ENCODE measurements around the gene SMIM36.
"Not testable (repeated sequence)": the region's sequence is repeated elsewhere in the genome, so short reads cannot be mapped to it uniquely, and the experiment has no call there.

Gene SMIM36

DNA sequence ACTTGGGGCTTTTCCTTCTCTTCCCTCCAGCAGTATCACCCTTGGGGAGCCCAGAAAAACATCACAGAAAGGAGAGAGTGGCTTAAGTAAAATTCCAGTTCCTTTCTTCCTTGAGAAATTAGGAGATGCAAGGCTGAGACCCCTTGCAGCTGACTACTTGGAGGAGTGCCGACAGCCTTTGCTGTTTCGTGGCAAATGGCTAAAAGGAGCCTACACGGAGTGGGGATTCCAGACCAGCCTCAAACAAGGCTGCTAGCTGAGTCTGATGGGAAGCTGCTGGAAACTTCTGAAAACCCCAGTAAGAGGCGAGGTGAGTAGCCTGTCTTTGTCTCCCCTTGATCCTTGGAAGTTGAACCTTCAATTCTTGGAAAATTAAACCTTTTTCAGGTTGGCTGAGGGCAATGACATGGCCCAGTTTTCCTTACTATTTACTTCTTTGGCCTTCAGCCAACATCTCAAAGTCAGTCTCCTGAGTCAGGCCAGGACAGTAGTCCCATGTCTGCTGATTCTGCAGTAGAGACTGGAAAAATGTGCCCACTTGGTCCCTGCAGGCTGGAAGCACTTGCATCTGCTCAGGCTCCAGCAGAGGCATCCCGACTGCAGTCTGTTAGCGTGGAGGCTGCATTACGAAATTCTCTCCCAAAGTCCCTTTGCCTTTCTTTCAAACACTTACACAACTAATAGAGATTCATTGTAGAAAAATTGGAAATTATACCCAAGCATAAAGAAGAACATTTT lies 23.4 kb downstream of the SMIM36 start:
- no peak for DNase-seq (ENCODE audit: insufficient read length, low spot score)
- no peak for FAIRE-seq
- no peak for TF ChIP-seq POLR2A (IDR thresholded peaks at IDR 0.05; ENCODE audit: low read depth, low read length)

DNA sequence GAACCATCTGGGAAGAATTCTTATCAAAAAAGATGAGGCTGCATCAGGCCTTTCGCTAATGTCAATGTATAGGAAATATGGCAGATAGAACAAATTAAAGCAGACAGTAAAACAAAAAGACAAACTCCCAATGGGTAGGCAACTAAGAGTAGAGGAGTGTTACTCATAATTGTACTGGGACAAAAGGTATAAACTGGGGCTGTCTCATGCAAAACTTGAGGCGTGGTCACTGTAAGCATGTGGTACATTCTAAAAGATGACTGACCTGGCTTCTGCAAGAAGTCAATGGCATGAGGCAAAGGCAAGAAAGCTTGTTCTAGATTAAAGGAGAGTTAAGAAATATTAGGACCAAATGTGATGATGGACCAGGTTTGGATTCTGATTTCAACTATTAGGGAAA lies 26.7 kb downstream of the SMIM36 start:
- TF ChIP-seq POLR2A (IDR thresholded peaks at IDR 0.05; ENCODE audit: low read depth, low read length), result no peak
- DNase-seq (ENCODE audit: insufficient read length, low spot score), result no peak
- FAIRE-seq, result no peak

DNA sequence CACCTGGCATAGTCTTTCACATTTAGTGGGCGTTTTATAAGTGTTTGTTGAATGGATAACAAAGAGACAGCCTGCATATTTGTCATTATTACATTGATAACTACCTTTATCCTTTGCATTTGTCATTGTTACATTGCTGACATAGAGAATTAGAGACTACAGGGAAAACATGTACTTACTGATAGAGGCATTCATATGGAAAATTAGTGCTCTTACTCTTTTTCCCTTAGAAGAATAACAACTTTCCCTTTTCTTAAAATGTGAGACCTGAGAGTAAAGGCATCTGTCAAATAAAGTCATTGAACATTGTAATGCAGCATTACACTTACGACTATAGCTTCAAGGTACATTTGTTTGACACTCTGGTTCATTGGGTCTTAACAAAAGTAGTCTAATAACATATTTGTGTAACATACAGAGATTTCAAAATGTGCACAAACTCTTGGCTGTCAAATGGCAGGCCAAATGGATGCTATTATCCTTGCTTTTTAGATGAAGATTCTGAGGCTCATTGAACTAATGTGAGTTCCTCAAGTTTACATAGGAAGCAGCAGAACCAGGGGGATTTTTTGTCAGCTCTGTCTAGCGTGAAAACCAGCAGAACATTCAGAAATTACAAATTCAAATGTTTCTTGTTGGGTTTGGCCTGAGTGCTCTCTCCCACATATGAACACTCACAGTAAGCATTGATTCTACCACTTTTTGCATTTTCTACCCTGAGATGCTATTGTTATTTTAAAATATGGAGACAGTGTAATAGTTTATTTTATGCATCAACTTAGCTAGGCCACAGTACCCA lies 28.5 kb downstream of the SMIM36 start:
- TF ChIP-seq POLR2A (IDR thresholded peaks at IDR 0.05; ENCODE audit: low read depth, low read length), result no peak
- DNase-seq (ENCODE audit: insufficient read length, low spot score), result no peak
- FAIRE-seq, result no peak

DNA sequence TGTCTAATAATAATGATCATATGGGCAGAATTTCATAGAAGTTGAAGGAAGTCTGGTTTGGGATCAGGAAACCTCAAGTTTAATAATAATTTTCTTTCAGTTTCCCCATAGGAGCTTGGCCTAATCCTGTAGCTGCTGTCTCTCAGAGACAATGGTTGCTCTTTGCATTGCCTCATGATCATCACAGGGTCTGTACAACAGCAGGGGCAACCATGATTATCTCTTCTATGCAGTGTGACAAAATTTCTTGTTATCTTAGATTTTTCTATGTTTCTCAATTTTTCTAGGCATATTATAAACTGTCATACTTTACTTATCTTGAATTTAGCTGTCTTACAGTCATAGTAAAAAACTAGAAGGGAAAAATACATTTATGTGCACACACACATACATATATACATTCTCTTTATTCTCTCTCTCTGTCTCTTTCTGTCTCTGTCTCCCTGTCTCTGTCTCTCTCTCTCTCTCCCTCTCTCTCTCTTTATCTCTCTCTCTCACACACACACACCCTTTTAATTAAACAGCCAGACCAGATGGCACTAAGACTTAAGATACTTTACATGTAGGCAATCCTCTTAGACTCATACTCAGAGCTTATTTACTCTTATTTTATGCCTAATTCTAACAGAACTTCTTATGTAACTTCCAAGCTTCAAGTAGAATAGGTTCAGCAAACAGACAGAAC lies 30.5 kb downstream of the SMIM36 start:
- FAIRE-seq (no peak), DNase-seq (ENCODE audit: insufficient read length, low spot score) (no peak)
- TF ChIP-seq POLR2A (IDR thresholded peaks at IDR 0.05; ENCODE audit: low read depth, low read length), result no peak

DNA sequence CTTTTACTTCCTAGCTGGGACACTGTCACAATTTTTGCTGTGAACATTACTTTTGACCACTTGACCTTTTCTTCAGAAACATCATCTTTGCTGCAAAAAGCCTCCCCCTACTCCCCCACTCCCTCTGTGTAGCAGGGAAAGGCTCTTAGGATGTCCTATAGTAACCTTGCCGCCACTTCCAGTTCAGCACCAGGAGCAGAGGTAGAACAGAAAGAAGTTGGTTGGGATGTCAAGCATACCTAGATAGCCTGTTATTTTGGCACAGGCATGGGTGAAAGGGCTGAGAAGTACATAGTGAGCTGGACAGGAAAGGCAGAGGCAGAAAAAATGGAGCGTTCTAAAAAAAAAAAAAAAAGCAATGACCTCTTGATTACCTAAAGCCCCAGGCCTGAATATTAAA lies 31.3 kb downstream of the SMIM36 start:
- no peak for TF ChIP-seq POLR2A (IDR thresholded peaks at IDR 0.05; ENCODE audit: low read depth, low read length)
- DNase-seq (ENCODE audit: insufficient read length, low spot score) (no peak), FAIRE-seq (no peak)

DNA sequence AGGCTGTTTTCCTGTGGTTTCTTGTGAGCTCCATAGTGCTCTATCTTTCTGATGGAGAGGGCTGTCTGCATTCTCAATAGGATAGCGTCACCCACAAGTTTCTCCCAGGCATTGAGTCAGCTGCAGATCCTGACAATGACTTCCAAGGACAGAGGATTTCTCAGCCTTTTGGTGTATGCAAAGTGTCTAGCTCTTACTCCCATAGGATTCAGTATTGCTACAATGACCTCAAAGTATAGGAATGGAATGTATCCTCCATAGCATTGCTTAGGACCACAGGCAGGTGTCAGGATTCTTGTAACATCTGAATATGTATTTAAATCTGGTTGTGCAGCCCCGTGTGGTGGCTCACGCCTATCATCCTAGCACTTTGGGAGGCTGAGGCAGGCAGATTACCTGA lies 32.3 kb downstream of the SMIM36 start:
- no peak for TF ChIP-seq POLR2A (IDR thresholded peaks at IDR 0.05; ENCODE audit: low read depth, low read length)
- no peak for DNase-seq (ENCODE audit: insufficient read length, low spot score)
- FAIRE-seq, result no peak

DNA sequence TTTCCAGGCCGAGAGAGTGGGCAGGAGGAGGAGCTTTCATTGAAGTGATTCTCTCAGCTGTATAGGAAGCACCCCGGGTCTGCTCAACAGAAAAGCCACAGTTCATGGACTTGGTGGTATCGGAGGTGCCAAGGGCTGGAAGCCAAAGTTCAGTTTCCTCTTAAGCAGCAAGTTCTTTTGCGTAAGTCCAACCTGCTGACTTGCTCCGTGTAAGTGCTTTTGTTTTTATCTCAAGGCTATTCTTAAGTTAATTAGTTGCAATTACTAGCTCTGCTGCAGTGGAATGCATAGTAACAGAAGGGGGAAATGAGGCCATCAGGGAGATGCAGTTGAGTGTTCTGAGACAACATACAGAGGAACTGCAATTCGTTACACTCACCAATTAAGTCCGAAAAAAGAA lies 44.6 kb downstream of the SMIM36 start:
- TF ChIP-seq POLR2A (IDR thresholded peaks at IDR 0.05; ENCODE audit: low read depth, low read length), result no peak
- DNase-seq (ENCODE audit: insufficient read length, low spot score) (no peak), FAIRE-seq (no peak)

DNA sequence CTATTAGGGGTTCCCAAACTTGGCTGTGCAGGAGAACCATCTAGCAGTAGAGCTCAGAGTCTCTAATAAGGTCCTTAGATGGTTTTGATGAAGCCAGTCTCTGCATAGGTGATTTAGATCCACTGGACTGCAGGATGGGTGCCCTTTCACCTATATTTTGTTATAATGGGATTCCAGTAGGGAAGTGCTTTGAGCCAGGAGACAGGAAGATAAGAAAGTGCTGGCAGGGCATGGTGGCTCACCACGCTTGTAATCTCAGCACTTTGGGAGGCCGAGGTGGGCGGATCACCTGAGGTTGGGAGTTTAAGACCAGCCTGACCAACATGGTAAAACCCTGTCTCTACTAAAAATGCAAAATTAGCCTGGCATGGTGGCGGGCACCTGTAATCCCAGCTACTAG lies 45.5 kb downstream of the SMIM36 start:
- FAIRE-seq; DNase-seq (ENCODE audit: insufficient read length, low spot score): not testable (repeated sequence)

DNA sequence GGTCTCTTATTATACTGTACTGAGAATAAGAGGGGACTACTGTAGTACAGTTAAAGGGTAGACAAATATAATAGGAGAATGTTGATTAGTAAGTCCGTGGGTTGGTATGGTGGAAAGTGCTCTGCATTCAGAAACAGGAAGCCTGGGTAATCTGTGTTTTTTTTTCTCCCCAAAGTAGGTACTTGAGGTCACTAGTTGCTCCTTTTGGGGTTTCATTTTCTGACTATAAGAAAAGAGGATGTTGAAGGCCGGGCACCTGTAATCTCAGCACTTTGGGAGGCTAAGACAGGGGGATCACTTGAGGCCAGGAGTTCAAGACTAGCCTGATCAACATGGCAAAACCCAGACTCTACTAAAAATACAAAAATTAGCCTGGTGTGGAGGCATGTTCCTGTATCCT lies 47.7 kb downstream of the SMIM36 start:
- DNase-seq (ENCODE audit: insufficient read length, low spot score) (no peak), FAIRE-seq (no peak)
- TF ChIP-seq POLR2A (IDR thresholded peaks at IDR 0.05; ENCODE audit: low read depth, low read length), result no peak

DNA sequence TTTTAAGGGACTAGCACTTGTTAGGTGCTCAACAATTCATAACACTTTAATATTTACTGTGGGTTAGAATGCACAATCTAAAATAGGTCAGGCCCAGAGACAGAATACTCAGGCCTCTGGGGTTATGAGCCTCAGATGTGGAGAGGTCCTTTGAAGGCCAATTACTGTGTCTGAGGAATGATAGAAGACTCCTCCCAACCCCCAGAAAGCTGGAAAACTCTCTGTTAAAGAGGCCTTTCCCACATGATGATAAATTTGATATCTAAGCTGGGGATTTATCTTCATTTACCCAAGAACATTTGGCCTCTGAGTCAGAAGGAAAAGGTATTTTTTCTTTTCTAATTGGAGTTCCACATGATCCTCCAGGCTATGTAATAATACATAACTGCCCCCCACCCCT lies 48.5 kb downstream of the SMIM36 start:
- no peak for TF ChIP-seq POLR2A (IDR thresholded peaks at IDR 0.05; ENCODE audit: low read depth, low read length)
- no peak for DNase-seq (ENCODE audit: insufficient read length, low spot score)
- no peak for FAIRE-seq

DNA sequence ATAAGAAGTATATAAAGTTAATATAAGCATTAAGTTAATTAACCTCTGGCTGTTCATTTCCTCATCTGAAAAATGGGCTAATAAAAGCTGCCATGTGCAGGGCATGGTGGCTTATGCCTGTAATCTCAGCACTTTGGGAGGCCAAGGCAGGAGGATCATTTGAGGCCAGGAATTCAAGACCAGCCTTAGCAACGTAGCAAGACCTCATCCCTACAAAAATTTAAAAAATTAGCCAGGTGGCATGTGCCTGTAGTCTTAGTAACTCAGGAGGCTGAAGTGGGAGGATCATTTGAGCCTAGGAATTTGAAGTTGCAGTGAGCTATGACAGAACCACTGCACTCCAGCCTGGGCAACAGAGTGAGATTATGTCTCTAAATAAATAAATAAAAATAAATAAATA lies 49.0 kb downstream of the SMIM36 start:
- FAIRE-seq, result no peak
- TF ChIP-seq POLR2A (IDR thresholded peaks at IDR 0.05; ENCODE audit: low read depth, low read length), result no peak
- DNase-seq (ENCODE audit: insufficient read length, low spot score), result no peak

DNA sequence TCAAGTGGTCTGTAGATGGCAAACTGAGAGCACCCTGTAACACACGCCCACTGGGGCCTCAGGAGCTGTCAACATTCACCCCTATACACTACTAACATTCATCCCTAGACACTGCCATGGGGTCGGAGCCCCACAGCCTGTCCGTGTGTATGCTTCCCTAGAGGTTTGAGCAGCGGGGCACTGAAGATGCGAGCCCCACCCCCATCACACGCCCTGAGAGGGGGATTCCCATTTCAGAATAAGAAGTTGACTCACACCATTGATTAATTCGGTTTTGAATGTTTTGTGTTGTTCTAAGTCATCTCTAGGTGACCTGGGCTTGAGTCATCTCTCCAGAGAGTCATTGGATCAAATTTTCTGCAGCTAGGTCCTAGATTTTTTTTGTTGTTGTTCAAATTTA lies 52.3 kb downstream of the SMIM36 start:
- DNase-seq (ENCODE audit: insufficient read length, low spot score) (peak; percentile 47), FAIRE-seq (peak; percentile 94)
- TF ChIP-seq POLR2A (IDR thresholded peaks at IDR 0.05; ENCODE audit: low read depth, low read length), result no peak

DNA sequence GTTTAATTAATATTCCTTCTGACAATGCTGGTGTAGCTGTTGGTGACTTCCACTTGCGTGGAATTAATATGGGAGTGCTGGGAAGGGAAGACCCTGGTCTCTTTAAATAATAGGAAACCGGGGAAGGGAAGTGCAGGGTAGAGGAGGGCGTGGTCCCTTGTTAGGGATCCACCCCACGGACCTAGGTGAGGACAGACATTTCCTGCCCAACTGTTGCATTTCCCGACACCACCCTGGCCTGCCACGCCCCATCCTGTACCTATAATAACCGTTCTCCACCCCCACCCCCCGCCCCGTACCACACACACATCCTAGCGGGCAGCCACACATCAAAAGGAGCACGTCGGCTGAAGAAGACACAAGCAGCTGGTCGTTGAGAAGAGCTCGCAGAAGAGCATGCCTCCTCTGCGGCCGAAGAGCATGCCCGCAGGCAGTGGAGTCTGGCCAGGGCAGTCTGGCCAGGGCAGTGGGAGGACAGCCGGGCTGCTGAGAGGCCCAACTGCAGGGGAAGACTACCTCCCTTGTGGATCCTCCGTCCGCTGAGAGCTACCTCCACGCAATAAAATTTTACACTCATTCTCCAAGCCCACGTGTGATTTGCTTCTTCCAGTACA lies 52.9 kb downstream of the SMIM36 start:
- TF ChIP-seq POLR2A (IDR thresholded peaks at IDR 0.05; ENCODE audit: low read depth, low read length), result no peak
- no peak for FAIRE-seq
- no peak for DNase-seq (ENCODE audit: insufficient read length, low spot score)
